K562 (cell line): Measurements from ENCODE around the gene PGAM2. TPM values are rescaled to one million over a fixed set of nuclear protein-coding genes. Genes with fewer than 3 reads are reported as not detected.

Source experiments
- ATAC-seq: fragments of 200-7000 bp; cut with Tn5 transposase; 3 replicates; pipeline ENCODE4 v1.9.1; 2020; ENCODE audit warnings: moderate library complexity
- BruUV-seq: library from RNA; stranded (reverse); fragments of 400-500 nt; replicated peaks from 2 replicates; lab custom pipeline; 2021; lab: Mats Ljungman, UMichigan
- CTCF ChIA-PET: fragments of 300-600 bp; formaldehyde crosslinking; extraction: SDS; loops from one replicate; lab custom pipeline; 2021; ENCODE audit warnings: low intra/inter-chr PET ratio; lab: Yijun Ruan, JAX
- POLR2A ChIA-PET: fragments of 300-600, 350-650 bp; sonication (Branson Sonifier 250); formaldehyde crosslinking; extraction: SDS; loops from one replicate; lab custom pipeline; 2021; ENCODE audit warnings: antibody characterized with exemption, inconsistent platforms; lab: Yijun Ruan, JAX
- DNase-seq, 4 experiments: peaks; one replicate each; pipeline versions ENCODE4 v3.0.0 to v3.0.0-alpha.2; 2011 to 2018; ENCODE audit warnings: low spot score in 3 of 4, mixed read lengths in 3 of 4; ENCODE audit errors: extremely low read depth in 1 of 4
- FAIRE-seq: peaks from 2 replicates; lab custom pipeline; 2011; peaks lifted over from hg19 to GRCh38; lab: Jason Lieb, UNC
- H2AFZ ChIP-seq: 2 replicates; pipeline ENCODE4 v1.6.0; 2011; ENCODE audit warnings: low read depth, low read length, control low read depth, inconsistent platforms
- H3K27ac ChIP-seq: fragments of 200-600 bp; 3 replicates; pipeline ENCODE4 v1.8.0; 2011; ENCODE audit warnings: low read depth, mild to moderate bottlenecking, control low read depth, inconsistent platforms, low read length, moderate library complexity, mixed read lengths; ENCODE audit errors: extremely low read depth
- H3K27me3 ChIP-seq, 2 experiments: fragments of 300-600 bp in 1 of 2; 2 replicates in 1 of 2; 3 replicates in 1 of 2; pipeline versions ENCODE4 v1.6.0 to v1.8.0; 2011; ENCODE audit warnings: inconsistent platforms in 2 of 2, low read length in 2 of 2, mild to moderate bottlenecking in 1 of 2, mixed read lengths in 1 of 2, moderate library complexity in 1 of 2; ENCODE audit not compliant: control insufficient read depth in 2 of 2, insufficient read depth in 2 of 2
- H3K36me3 ChIP-seq: fragments of 300-600 bp; 3 replicates; pipeline ENCODE4 v1.8.0; 2011; ENCODE audit warnings: mild to moderate bottlenecking, low read length, inconsistent platforms; ENCODE audit not compliant: control insufficient read depth, insufficient read depth
- H3K4me1 ChIP-seq, 2 experiments: fragments of 200-600 bp in 1 of 2; replicated peaks in 1 of 2; 2 replicates in 1 of 2; 3 replicates in 1 of 2; pipeline versions ENCODE4 v1.5.1 to v1.8.0; 2011; ENCODE audit warnings: inconsistent platforms in 2 of 2, low read length in 2 of 2, mild to moderate bottlenecking in 1 of 2, mixed read lengths in 1 of 2, moderate library complexity in 1 of 2; ENCODE audit not compliant: control insufficient read depth in 2 of 2, insufficient read depth in 2 of 2
- H3K4me2 ChIP-seq: 2 replicates; pipeline ENCODE4 v1.6.1; 2011; ENCODE audit warnings: low read length, control low read depth, inconsistent platforms, mixed read lengths; ENCODE audit not compliant: insufficient read depth
- H3K4me3 ChIP-seq: fragments of 200-600 bp; sonication (generic), shearing (Covaris generic); 2 replicates; pipeline ENCODE4 v1.5.1; 2016; ENCODE audit warnings: control low read depth, inconsistent platforms
- H3K79me2 ChIP-seq: fragments of 200-600 bp; 3 replicates; pipeline ENCODE4 v1.8.0; 2011; ENCODE audit warnings: low read length, inconsistent platforms; ENCODE audit not compliant: control insufficient read depth, insufficient read depth
- H3K9ac ChIP-seq, 2 experiments: 2 replicates each; pipeline versions ENCODE4 v1.6.0 to v1.6.1; 2011; ENCODE audit warnings: low read depth in 2 of 2, low read length in 2 of 2, control low read depth in 1 of 2, inconsistent platforms in 1 of 2, mild to moderate bottlenecking in 1 of 2, mixed read lengths in 1 of 2; ENCODE audit not compliant: insufficient read depth in 1 of 2
- H3K9me1 ChIP-seq: one replicate; pipeline ENCODE4 v1.6.0; 2011; ENCODE audit warnings: inconsistent platforms, mild to moderate bottlenecking, low read length, moderate library complexity; ENCODE audit not compliant: control insufficient read depth, insufficient read depth
- H3K9me3 ChIP-seq: replicated peaks from 2 replicates; pipeline ENCODE4 v1.5.1; 2011; ENCODE audit warnings: low read depth, low read length, inconsistent platforms; ENCODE audit not compliant: control insufficient read depth, insufficient read depth
- H4K20me1 ChIP-seq: replicated peaks from 2 replicates; pipeline ENCODE4 v1.6.1; 2011; ENCODE audit warnings: low read length, inconsistent platforms, mixed read lengths; ENCODE audit not compliant: control insufficient read depth, insufficient read depth
- DNMT1 ChIP-seq: fragments of 450-650 bp; IDR thresholded peaks from 2 replicates; pipeline ENCODE4 v1.6.1; 2016; ENCODE audit warnings: antibody characterized with exemption, mild to moderate bottlenecking
- HSF4 ChIP-seq: fragments of 250-450 bp; sonication (Bioruptor Pico); IDR thresholded peaks from 2 replicates; pipeline ENCODE4 v2.1.2; 2022; ENCODE audit warnings: mild to moderate bottlenecking, moderate library complexity, borderline replicate concordance
- KHSRP ChIP-seq: fragments of 450-650 bp; IDR thresholded peaks from 2 replicates; pipeline ENCODE4 v1.6.1; 2017
- POLR2AphosphoS2 ChIP-seq: IDR thresholded peaks from 2 replicates; pipeline ENCODE4 v1.6.1; 2012; ENCODE audit warnings: low read length, improper control_type of control experiment
- TBL1XR1 ChIP-seq, 2 experiments: IDR thresholded peaks; 2 replicates each; pipeline ENCODE4 v1.6.1; 2012; ENCODE audit warnings: improper control_type of control experiment in 2 of 2, low read length in 2 of 2, mild to moderate bottlenecking in 1 of 2
- ZNF311 ChIP-seq: fragments of 250-450 bp; sonication (Bioruptor Pico); IDR thresholded peaks from 2 replicates; pipeline ENCODE4 v1.4.0; 2020; ENCODE audit warnings: mild to moderate bottlenecking, moderate library complexity
- ZNF316 ChIP-seq: fragments of 450-650 bp; IDR thresholded peaks from 2 replicates; pipeline ENCODE4 v1.6.1; 2016
- WGBS: fragments of 100-300 bp; shearing (Covaris generic); methylation state at CpG from one replicate; pipeline ENCODE4 v1.1.6; 2016; ENCODE audit warnings: low coverage, mixed read lengths; ENCODE audit not compliant: insufficient coverage; ENCODE audit errors: missing lambda C conversion rate; 5-methylcytosine and 5-hydroxymethylcytosine counted together
- in situ Hi-C: fragments of 300-500 bp; cut with MboI; formaldehyde crosslinking; loops from 4 replicates; pipeline ENCODE4 v1.15.0; 2018; ENCODE audit warnings: inconsistent platforms, mixed read lengths
- intact Hi-C: fragments of 100-400 bp; cut with micrococcal nuclease; formaldehyde crosslinking; loops from 2 replicates; pipeline ENCODE4 v1.14.2; 2022
- polyA plus RNA-seq, 8 experiments: library from polyadenylated mRNA; depleted of rRNA in 4 of 8; stranded (reverse) in 5 of 8; unstranded in 3 of 8; fragments of >200 nt; fragmentation: Nextera tagmentation in 2 of 8; fragmentation: Illumina TruSeq in 1 of 8; extraction: Ambion mirVana in 2 of 8; extraction: Trizol in 1 of 8; gene quantifications; 2 replicates each; pipeline versions ENCODE4 v1.2.1 to v1.2.3, GENCODE V29; 2011 to 2014; ENCODE audit warnings: inconsistent platforms in 1 of 8, missing spikeins in 1 of 8
- total RNA-seq, 7 experiments: library from RNA; depleted of rRNA in 6 of 7; stranded (reverse); fragments of >200 nt in 6 of 7; fragmentation: Illumina TruSeq in 2 of 7; extraction: Trizol in 2 of 7; gene quantifications; 2 replicates each; pipeline versions ENCODE4 v1.2.1 to v1.2.3, GENCODE V29; 2011 to 2021; ENCODE audit warnings: low replicate concordance in 1 of 7

Gene PGAM2
- total and polyA plus RNA-seq, 9 of the 15 experiments (the other 6 are each of a cell fraction or from before 2014, with no cell fraction given) = not detected

GRCh38 chr7:44050915-44051560 lies 14.3 kb downstream of the PGAM2 start:
- Histone ChIP-seq H2AFZ (no peak overlapping the region), H3K36me3 (peaks cover 67% of the 10 kb centered on the region; the same call in 2 of the 3 replicates), H4K20me1 (peaks cover 12% of the 10 kb centered on the region; the same call in 1 of the 2 replicates), H3K27me3 (no peaks in the 10 kb centered on the region), H3K9ac (peak overlapping the region in 1 of 2 experiments; percentile 67; a peak in 1 of 4 replicates), H3K4me2 (no peak overlapping the region), H3K4me1 (peaks cover 3 to 9% of the 10 kb centered on the region in 2 experiments; a peak in 3 of 5 replicates), H3K27ac (no peak overlapping the region), H3K9me3 (no peaks in the 10 kb centered on the region), H3K79me2 (peaks cover 26% of the 10 kb centered on the region), H3K9me1 (peaks cover 7% of the 10 kb centered on the region), H3K4me3 (no peak overlapping the region)
- intact Hi-C loops = no loop called here
- WGBS = 72% methylated on average over 8 of the region's 8 CpGs
- FAIRE-seq (no peak), DNase-seq (no peak), ATAC-seq (no peak)
- ChIA-PET POLR2A (interaction anchor here (0.6 to 0.8 kb wide), 2 partner anchors 12 to 13 kb away, joined by 3 read pairs; no protein-coding TSS in a partner anchor), CTCF (no interaction called here)
- BruUV-seq = no TSS peak
- no peak for TF ChIP-seq DNMT1
- no peak for TF ChIP-seq ZNF311 (CRISPR knock-in tag)
- TF ChIP-seq POLR2AphosphoS2 = no peak
- TF ChIP-seq ZNF316 = no peak
- no peak for TF ChIP-seq HSF4 (CRISPR knock-in tag)
- TF ChIP-seq KHSRP = no peak
- TF ChIP-seq TBL1XR1 (IDR thresholded peaks at IDR 0.05; ENCODE audit: low read length in 2 of 2) = no peak
- in situ Hi-C loops = no loop called here
